Adrenal gland (tissue), 19 donors: ENCODE measurements around the gene INKA1. TPM values are rescaled to one million over a fixed set of nuclear protein-coding genes. Genes with fewer than 3 reads are reported as not detected.
A peak's percentile ranks its signal among the peaks of the same experiment; 100 is the strongest.

Experiments used
- DNase-seq, 7 donors: peaks; one replicate each; pipeline ENCODE4 v3.0.0-alpha.2; 2019 to 2020
- H3K27ac ChIP-seq, 5 donors: fragments of 200-600 bp; sonication (generic) in 4 of 5; 1 replicate in 3 of 5; 2 replicates in 2 of 5; pipeline versions ENCODE4 v1.5.1 to v1.8.0; 2016 to 2020; ENCODE audit warnings: mild to moderate bottlenecking in 1 of 5
- H3K27me3 ChIP-seq: fragments of 200-600 bp; 2 replicates; pipeline ENCODE4 v1.8.0; 2021
- H3K36me3 ChIP-seq, 2 donors: fragments of 200-600 bp; replicated peaks in 1 of 2; 1 replicate in 1 of 2; 2 replicates in 1 of 2; pipeline versions ENCODE4 v1.5.1 to v1.8.0; 2018 to 2022
- H3K4me1 ChIP-seq, 2 donors: fragments of 200-600 bp; replicated peaks in 1 of 2; 1 replicate in 1 of 2; 2 replicates in 1 of 2; pipeline versions ENCODE4 v1.5.1 to v1.8.0; 2018 to 2021
- H3K4me3 ChIP-seq, 4 donors: fragments of 200-600 bp; sonication (generic) in 3 of 4; one replicate each; pipeline ENCODE4 v1.5.1; 2016 to 2018
- H3K9me3 ChIP-seq, 3 donors: fragments of 200-600 bp; sonication (generic) in 1 of 3; replicated peaks in 1 of 3; 1 replicate in 2 of 3; 2 replicates in 1 of 3; pipeline versions ENCODE4 v1.5.1 to v1.8.0; 2016 to 2021
- CTCF ChIP-seq, 6 experiments: fragments of 450-650 bp in 4 of 6; fragments of 200-600 bp in 2 of 6; sonication (generic) in 1 of 6; IDR thresholded peaks; 1 replicate in 5 of 6; 2 replicates in 1 of 6; pipeline versions ENCODE4 v1.5.1 to v1.8.0; 2016 to 2021; ENCODE audit warnings: antibody characterized with exemption in 6 of 6, mild to moderate bottlenecking in 2 of 6, moderate library complexity in 1 of 6
- POLR2A ChIP-seq, 2 donors: fragments of 450-650 bp; IDR thresholded peaks; one replicate each; pipeline ENCODE4 v1.6.1; 2017; ENCODE audit warnings: antibody characterized with exemption in 2 of 2, mild to moderate bottlenecking in 2 of 2, moderate library complexity in 1 of 2
- WGBS, 4 donors: extraction: QIAGEN DNeasy Blood & Tissue Kit in 2 of 4; methylation state at CpG; one replicate each; pipeline versions ENCODE4 v1.1.5 to v1.1.7; 2013 to 2017; 5-methylcytosine and 5-hydroxymethylcytosine counted together
- intact Hi-C, 2 donors: fragments of 100-400 bp; cut with DNase I; formaldehyde crosslinking; loops; one replicate each; pipeline versions ENCODE4 v1.14.1 to v1.15.0; 2022 to 2023
- long read RNA-seq, 10 donors: library from polyadenylated mRNA in 3 of 10; unstranded in 2 of 10; stranded (forward) in 1 of 10; transcript quantifications; one replicate each; pipeline ENCODE4 v2.0.0 and lab custom pipeline, GENCODE V29; 2021 to 2026
- polyA plus RNA-seq, 3 donors: library from polyadenylated mRNA; stranded (reverse); fragments of 200-250 nt in 2 of 3; fragments of 350-450 nt in 1 of 3; fragmentation: Illumina TruSeq in 1 of 3; extraction: RNeasy Lipid Tissue Mini Kit (QIAGEN cat#74804) in 1 of 3; gene quantifications; one replicate each; pipeline ENCODE4 v1.2.3, GENCODE V29; 2013 to 2014
- total RNA-seq, 9 donors: library from RNA; depleted of rRNA in 4 of 9; stranded (reverse); fragments of >200 nt in 4 of 9; fragments of 120-200 nt in 1 of 9; fragmentation: NEBNext Ultra II Directional in 1 of 9; extraction: Animal tissue kit (Norgen Biotek cat#: 25700) in 1 of 9; gene quantifications; one replicate each; pipeline versions ENCODE4 v1.1.0 to v1.2.4, GENCODE V29; 2013 to 2023
- donor health status: healthy with polysubstance abuse.
- donor health status: Bipolar disorder and iron deficiency.
- donor health status: DM: yes; HTN: yes; CAD: no.
- donor health status: DM: no; HTN: no; CAD: no.
- donor health status: DM: no; HTN: no; CAD: no.
- donor health status: DM: yes; HTN: yes; CAD: no.

INKA1 gene
- total RNA-seq (1 to 10 TPM; 1.8 to 5.5 (median 3.1) TPM), polyA plus RNA-seq (10 to 100 TPM in 1 of 3 donors, 1 to 10 TPM in 1, under 1 TPM in 1; 0.35 to 15.2 (median 6.3) TPM)
- long read RNA-seq, donor 1: 0 reads
- long read RNA-seq, donor 2, partial matches to known transcripts: 0 of 2 reads
- long read RNA-seq, donor 2, other reads (novel, unspliced or antisense): 0 of 2 reads
- long read RNA-seq, donor 3, partial matches to known transcripts: 0 of 4 reads
- long read RNA-seq, donor 3, other reads (novel, unspliced or antisense): 0 of 4 reads
- long read RNA-seq, donor 4, partial matches to known transcripts: 0 of 3 reads
- long read RNA-seq, donor 4, other reads (novel, unspliced or antisense): 0 of 3 reads
- long read RNA-seq, donor 5, partial matches to known transcripts: 0 of 3 reads
- long read RNA-seq, donor 5, other reads (novel, unspliced or antisense): 1 of 3 reads
- long read RNA-seq, donor 6, partial matches to known transcripts: 0 of 3 reads
- long read RNA-seq, donor 6, other reads (novel, unspliced or antisense): 0 of 3 reads
- long read RNA-seq, donor 7, partial matches to known transcripts: 0 of 1 reads
- long read RNA-seq, donor 7, other reads (novel, unspliced or antisense): 0 of 1 reads
- long read RNA-seq, donor 8, transcript INKA1-201 (2 exons, 1,040 nt): major isoform, 5 of 5 reads
- long read RNA-seq, donor 8, partial matches to known transcripts: 0 of 5 reads
- long read RNA-seq, donor 8, other reads (novel, unspliced or antisense): 0 of 5 reads
- long read RNA-seq, donor 9, partial matches to known transcripts: 0 of 4 reads
- long read RNA-seq, donor 9, other reads (novel, unspliced or antisense): 0 of 4 reads
- long read RNA-seq, donor 10, partial matches to known transcripts: 0 of 1 reads
- long read RNA-seq, donor 10, other reads (novel, unspliced or antisense): 0 of 1 reads

DNA sequence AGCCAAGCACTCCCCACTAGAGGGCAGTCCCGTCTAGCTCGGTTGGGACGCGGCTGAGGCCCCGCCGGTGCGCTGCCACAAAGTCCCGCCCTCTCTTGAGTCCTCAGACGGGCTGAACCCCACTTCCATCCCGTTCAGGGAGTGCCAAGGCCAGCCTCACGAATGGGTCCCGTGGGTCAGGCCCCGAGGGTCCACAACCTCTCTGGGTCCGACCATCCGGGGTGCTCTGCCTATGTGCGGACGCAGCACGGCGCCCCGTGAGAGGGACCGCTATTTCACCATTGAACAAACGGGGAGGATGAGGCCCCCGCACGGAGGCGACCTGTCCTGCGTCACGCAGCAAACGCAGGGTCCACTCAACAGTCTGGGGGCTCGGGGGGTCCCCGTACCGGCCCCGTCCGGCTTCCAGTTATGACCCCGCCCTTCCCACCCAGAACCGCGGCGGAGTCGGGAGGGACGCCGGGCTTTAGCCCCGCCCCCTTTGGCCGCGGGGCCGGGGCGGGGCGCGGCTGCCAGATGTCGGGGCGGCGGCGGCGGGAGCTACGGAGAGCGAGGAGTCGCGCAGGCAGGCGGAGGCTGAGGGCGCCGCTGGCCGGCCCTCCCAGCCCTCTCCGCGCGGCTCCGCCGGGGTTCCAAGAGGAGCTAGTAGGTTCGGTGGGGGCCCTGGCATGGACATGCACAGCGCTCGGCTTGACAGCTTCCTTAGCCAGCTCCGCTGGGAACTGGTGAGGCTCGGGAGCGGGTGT lies at the start of gene INKA1:
Gene INKA1, plus strand, starts transcription at position 543 of the 746 bp plus-strand sequence. Its CDS starts 132 bp downstream, at position 675.
- Histone ChIP-seq H3K4me3 (peak within 1 kb of the TSS; percentile 66 to 83 (median 76)), H3K9me3 (no peaks in the 10 kb centered on the region), H3K27ac (peak within 1 kb of the TSS in 4 of 5 donors; percentile 61 to 87 (median 78)), H3K36me3 (no peaks in the 10 kb centered on the region), H3K4me1 (peaks cover 7 to 44% of the 10 kb centered on the region in 2 donors), H3K27me3 (no peaks in the 10 kb centered on the region)
- peak; percentile 35 to 45 for TF ChIP-seq POLR2A (IDR thresholded peaks at IDR 0.05)
- peak; percentile 74 to 95 (median 88) for TF ChIP-seq CTCF (IDR thresholded peaks at IDR 0.05)
- peak; percentile 80 to 94 (median 91) for DNase-seq
- 0 to 1% (median 0%) methylated on average over 3 to 71 of the region's 71 CpGs; no CpG with 5 or more reads in 1 of the 4 donors for WGBS, 4 donors
- intact Hi-C loops: loop anchor here (2.0 to 10.0 kb wide), 3 partner anchors 36 to 104 kb away; partner anchors contain the start of gene MST1R (in 1 of the 2)

GRCh38 chr3:49754536-49754935 lies 48.5 kb upstream of the INKA1 start:
- TF ChIP-seq POLR2A (IDR thresholded peaks at IDR 0.05): no peak
- TF ChIP-seq CTCF (IDR thresholded peaks at IDR 0.05): no peak
- H3K27me3 ChIP-seq: no peaks in the 10 kb centered on the region
- WGBS, 4 donors: 41 to 68% (median 56%) methylated on average over 1 of the region's 1 CpG
- intact Hi-C loops: no loop called here
- H3K27ac ChIP-seq: no peak overlapping the region
- H3K36me3 ChIP-seq: peaks cover 0 to 3% of the 10 kb centered on the region in 2 donors
- no peak overlapping the region for H3K4me3 ChIP-seq
- H3K4me1 ChIP-seq: peaks cover 7 to 31% of the 10 kb centered on the region in 2 donors
- no peak for DNase-seq
- no peaks in the 10 kb centered on the region for H3K9me3 ChIP-seq

GRCh38 chr3:49756036-49756435 lies 47.0 kb upstream of the INKA1 start:
- intact Hi-C loops: no loop called here
- 11 to 24% (median 15%) methylated on average over 1 of the region's 1 CpG for WGBS, 4 donors
- TF ChIP-seq POLR2A (IDR thresholded peaks at IDR 0.05) (no peak), CTCF (IDR thresholded peaks at IDR 0.05) (no peak)

More at GRCh38 chr3:49756036-49756435, 47.0 kb upstream of the INKA1 start:
- Histone ChIP-seq H3K4me3 (no peak overlapping the region), H3K9me3 (no peaks in the 10 kb centered on the region), H3K36me3 (no peaks in the 10 kb centered on the region), H3K27ac (no peak overlapping the region), H3K27me3 (no peaks in the 10 kb centered on the region), H3K4me1 (peaks cover 7 to 31% of the 10 kb centered on the region in 2 donors)
- no peak for DNase-seq
